ENCODE results near the gene HS3ST6.

DNA sequence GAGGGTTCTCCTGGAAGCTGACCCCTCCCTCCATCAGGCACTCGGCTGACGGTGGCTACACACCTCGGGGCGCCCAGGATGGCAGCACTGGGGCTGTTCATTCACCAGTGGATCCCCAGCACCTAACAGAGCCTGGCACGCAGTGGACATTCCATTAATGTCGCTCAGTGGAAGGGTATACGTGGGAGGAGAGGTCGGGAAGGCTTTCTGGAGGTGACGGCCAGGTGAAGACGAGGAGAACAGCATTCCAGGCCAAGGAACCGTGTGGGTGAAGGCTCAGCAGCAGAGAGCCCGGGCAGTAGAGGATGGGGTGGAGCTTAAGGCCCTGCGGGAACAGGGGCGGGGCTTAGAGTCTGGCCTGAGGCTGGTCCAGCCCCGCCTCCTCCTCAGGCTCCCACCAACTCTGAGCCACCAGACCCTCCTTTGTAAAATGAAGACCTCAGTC lies 2.5 kb upstream of the HS3ST6 start:
- no peak for TF ChIP-seq POLR2A (IDR thresholded peaks at IDR 0.05)
- TF ChIP-seq CTCF (IDR thresholded peaks at IDR 0.05) = no peak

Measured in esophagus squamous epithelium (tissue), 4 donors.